GM12864 (cell line): ENCODE measurements around the gene NAAA.

ENCODE experiments used
- DNase-seq: peaks from one replicate; pipeline ENCODE4 v3.0.0-alpha.2; 2011; ENCODE audit warnings: low read depth
- H3K4me3 ChIP-seq: 2 replicates; pipeline ENCODE4 v1.5.1; 2011; ENCODE audit warnings: mild to moderate bottlenecking, low read depth, low read length, control low read depth
- CTCF ChIP-seq: IDR thresholded peaks from 2 replicates; pipeline ENCODE4 v1.5.1; 2011; ENCODE audit warnings: low read depth, mild to moderate bottlenecking, moderate library complexity, low read length, control low read depth, inconsistent platforms; ENCODE audit errors: missing control alignments

NAAA gene

GRCh38 chr4:75902352-75902751, 38.5 kb downstream of the NAAA start, which contains the start of gene PPEF2:
TSS of gene PPEF2 (minus strand) at chr4:75902452. CDS start at chr4:75896325, 6,127 bp downstream.
- TF ChIP-seq CTCF, result no peak
- DNase-seq, result no peak
- no peak within 1 kb of the TSS for H3K4me3 ChIP-seq

- no peak for DNase-seq
- H3K4me3 ChIP-seq, result no peak overlapping the region
- no peak for TF ChIP-seq CTCF
These were observed 42.3 kb downstream of the NAAA start for GRCh38 chr4:75898536-75898935.

DNA sequence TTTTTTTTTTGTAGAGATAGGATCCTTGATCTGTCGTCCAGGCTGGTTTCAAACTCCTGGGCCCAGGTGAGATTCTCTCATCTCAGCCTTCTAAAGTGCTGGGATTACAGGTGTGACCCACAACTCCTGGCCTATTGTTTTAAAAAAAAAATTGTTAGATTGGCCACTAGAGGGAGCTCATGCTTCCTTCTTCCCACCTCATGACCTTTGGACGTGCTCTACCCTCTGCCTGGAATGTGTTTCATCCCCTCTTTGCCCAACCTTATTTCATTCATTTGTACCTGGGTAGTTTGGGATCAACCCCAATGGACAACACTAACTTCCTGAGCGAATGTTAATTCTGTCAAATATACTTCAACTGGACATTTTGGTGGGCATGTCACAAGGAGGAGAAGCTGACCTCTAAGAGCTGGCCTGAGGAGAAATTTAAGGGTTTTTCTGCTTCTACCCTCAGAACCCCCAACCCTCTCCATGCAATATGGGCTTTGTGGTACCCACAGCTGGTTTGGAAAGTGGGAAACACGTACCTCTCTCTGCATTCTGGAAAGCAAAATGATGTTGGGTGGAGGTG, 45.0 kb downstream of the NAAA start:
- peak; percentile 75 for TF ChIP-seq CTCF
- no peak overlapping the region for H3K4me3 ChIP-seq
- peak; percentile 13 for DNase-seq

DNA sequence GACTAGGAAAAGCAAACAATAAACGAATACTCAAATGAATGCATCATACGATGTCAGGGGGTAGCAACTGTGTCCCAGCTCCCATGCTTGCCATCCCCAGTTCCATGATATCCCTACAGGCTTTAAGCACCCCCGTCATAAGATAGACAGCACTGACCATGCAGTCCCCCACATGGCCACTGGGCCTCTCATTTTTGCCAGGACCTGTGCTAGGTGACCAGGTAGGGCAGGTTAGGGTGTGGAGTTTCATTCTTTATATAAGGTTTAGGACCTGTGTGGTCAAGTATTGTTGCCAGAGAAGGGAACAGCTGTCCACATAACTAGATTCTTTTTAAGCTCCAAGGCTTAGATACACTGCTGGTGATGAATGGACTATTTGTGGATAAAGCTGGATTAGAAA, 48.3 kb downstream of the NAAA start:
- no peak overlapping the region for H3K4me3 ChIP-seq
- DNase-seq, result no peak
- TF ChIP-seq CTCF, result peak; percentile 37

DNA sequence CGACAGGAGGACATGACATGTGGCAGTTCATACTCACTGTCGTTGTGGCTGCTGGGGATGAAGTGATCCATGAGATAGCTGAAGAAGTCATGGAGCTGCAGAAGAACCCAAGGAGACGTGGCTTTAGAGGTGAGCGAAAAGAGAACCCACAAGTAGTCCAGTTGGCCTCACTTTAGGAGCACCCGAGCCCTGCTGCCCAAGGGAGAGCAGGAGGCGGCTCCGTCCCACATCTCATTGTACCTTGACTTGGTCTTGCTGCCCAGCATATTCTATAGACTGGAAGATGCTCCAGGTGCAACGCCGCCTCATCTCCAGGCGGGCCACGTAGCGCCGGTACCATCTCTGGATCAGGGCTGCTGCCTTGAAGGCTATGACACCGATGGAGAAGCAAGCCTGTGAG, 49.2 kb downstream of the NAAA start:
- DNase-seq, result no peak
- no peak for TF ChIP-seq CTCF
- no peak overlapping the region for H3K4me3 ChIP-seq

DNA sequence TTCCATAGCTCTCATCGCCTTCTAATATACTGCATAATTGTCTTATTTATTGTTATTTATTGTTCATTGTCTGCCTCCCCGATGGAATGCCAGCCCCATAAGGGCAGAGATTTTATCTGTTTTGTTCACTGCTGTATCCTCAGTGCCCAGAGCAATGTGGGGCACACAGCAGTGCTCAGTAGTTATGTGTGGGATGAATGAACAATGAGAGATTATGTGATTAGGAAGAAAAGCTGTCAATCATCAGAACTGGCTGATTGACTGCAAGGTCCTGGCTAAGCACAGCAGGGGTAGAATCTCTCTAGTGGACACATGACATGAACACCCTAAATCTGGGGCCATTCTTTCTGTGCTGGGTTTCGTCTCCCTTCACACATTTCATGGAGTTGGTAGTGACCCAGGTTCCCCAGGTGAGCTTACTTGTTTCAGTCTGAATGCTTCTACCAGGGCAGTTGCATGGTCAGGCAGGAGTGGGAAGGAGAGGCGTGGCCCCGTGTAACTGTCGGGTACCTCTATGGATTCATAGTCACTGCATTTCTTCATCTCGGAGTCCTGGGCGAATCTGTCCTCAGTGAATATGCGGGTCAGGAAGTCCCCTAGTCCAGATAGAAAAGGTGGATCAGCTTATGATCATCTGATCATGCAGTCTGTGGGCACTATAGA, 51.1 kb downstream of the NAAA start:
- no peak for DNase-seq
- TF ChIP-seq CTCF, result no peak
- no peak overlapping the region for H3K4me3 ChIP-seq

GRCh38 chr4:75886104-75886503, 54.7 kb downstream of the NAAA start:
- TF ChIP-seq CTCF, result no peak
- no peak for DNase-seq
- no peak overlapping the region for H3K4me3 ChIP-seq
